ENCODE data around the gene BOLA2. TPM values are rescaled to one million over a fixed set of nuclear protein-coding genes. Genes with fewer than 3 reads are reported as not detected.
"Not testable (repeated sequence)": the region's sequence is repeated elsewhere in the genome, so short reads cannot be mapped to it uniquely, and the experiment has no call there.

BOLA2 gene
- 2.5 and 6.0 TPM in 2 replicates for total RNA-seq (ENCODE audit: low replicate concordance)
- long read RNA-seq, transcript BOLA2-201 (3 exons, 1,012 nt), result major isoform, 10 of 11 reads
- long read RNA-seq, partial matches to known transcripts, result 0 of 11 reads
- long read RNA-seq, other reads (novel, unspliced or antisense), result 1 of 11 reads

DNA sequence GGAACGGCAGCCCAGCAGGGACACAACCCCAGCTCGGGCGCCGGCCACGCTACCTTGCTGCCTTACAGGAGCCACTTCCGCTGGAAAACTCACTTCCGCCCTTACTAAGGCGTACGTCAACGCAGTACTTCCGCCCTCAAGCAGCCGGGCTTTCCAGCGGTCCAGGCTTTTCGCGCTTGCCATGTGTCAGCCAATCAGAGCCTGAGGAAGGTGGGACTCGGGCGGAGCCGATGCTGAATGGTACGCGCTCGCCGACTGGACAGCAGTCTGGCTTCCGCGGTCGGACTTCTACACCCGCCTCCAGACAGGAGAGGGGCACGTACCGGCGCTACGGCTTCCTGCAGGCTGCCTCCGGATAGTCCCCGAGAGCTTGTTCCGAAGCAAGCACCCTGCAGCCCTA lies at the start of gene BOLA2, which contains the start of gene SLX1B:
Gene BOLA2 (minus strand): TSS at position 83 of the 400 bp plus-strand sequence. CDS start 98 bp downstream, outside the sequence.
Gene SLX1B (plus strand): TSS at position 265 of the 400 bp plus-strand sequence.
- not testable (repeated sequence) for H3K9me3 Mint-ChIP-seq; H3K27me3 Mint-ChIP-seq; H3K36me3 Mint-ChIP-seq; H3K4me1 Mint-ChIP-seq (ENCODE audit: unreplicated experiment); H3K27ac Mint-ChIP-seq; DNase-seq (ENCODE audit: extremely low spot score, unreplicated experiment); H3K4me3 Mint-ChIP-seq

DNA sequence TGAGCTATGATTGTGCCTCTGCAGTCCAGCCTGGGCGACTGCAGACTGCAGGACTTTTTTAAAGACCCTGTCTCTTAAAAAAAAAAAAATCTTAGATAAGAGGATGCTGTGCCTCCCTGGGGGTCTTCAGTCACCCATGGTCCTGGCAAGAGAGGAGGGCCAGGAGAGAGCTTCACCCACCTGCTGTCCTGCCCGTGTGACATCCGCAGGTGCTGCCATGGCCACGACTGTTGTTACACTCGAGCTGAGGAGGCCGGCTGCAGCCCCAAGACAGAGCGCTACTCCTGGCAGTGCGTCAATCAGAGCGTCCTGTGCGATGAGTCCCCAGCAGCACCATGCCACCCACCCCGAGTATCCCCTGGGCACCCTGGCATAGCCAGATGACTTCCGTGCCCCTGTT lies 28.1 kb upstream of the BOLA2 start:
- peak; percentile 63 for DNase-seq (ENCODE audit: extremely low spot score, unreplicated experiment)
- not testable (repeated sequence) for H3K4me1 Mint-ChIP-seq (ENCODE audit: unreplicated experiment); H3K9me3 Mint-ChIP-seq; H3K4me3 Mint-ChIP-seq; H3K36me3 Mint-ChIP-seq; H3K27ac Mint-ChIP-seq; H3K27me3 Mint-ChIP-seq

DNA sequence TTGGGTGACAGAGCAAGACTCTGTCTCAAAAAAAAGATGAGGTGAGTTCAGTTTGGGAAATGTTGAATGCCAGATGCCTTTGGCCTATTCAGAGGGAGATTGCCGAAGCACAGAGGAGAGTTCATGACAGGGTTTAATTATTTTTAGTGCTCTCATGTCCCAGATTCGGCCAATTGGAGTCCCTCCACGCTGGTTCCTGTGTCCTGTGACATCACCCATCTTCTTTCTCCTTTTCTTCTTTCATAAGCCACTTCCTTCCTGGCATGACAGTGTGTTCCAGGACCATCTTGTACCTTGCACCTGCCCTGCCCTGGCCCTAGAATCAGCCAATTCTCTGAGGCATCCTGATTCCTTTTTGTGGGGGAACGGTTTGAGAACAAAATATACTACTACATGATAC lies 17.9 kb upstream of the BOLA2 start:
- not testable (repeated sequence) for H3K27ac Mint-ChIP-seq; H3K36me3 Mint-ChIP-seq; H3K27me3 Mint-ChIP-seq; H3K4me1 Mint-ChIP-seq (ENCODE audit: unreplicated experiment); H3K9me3 Mint-ChIP-seq; DNase-seq (ENCODE audit: extremely low spot score, unreplicated experiment); H3K4me3 Mint-ChIP-seq

DNA sequence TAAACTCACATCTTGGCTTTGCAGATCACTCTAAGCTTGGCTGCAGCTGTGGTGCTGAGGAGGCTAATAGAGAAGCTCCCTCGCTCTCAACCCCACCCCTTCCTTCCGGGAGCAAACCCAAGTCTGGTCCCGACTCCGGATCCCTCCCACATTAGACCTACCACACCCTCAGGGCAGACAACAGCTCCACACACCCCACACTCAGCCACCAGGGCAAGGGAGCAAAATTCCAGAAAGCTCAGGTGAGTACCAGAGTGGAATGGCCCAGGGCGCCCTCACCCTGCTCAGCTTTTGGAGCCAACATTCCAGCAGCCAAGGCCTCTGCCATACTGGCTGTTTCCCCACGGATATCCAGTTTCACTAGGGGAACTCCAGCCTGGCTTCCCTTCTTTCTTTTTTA lies 15.5 kb upstream of the BOLA2 start:
- not testable (repeated sequence) for H3K4me1 Mint-ChIP-seq (ENCODE audit: unreplicated experiment); H3K36me3 Mint-ChIP-seq; H3K4me3 Mint-ChIP-seq; H3K9me3 Mint-ChIP-seq; H3K27me3 Mint-ChIP-seq; H3K27ac Mint-ChIP-seq
- DNase-seq (ENCODE audit: extremely low spot score, unreplicated experiment), result peak; percentile 70

DNA sequence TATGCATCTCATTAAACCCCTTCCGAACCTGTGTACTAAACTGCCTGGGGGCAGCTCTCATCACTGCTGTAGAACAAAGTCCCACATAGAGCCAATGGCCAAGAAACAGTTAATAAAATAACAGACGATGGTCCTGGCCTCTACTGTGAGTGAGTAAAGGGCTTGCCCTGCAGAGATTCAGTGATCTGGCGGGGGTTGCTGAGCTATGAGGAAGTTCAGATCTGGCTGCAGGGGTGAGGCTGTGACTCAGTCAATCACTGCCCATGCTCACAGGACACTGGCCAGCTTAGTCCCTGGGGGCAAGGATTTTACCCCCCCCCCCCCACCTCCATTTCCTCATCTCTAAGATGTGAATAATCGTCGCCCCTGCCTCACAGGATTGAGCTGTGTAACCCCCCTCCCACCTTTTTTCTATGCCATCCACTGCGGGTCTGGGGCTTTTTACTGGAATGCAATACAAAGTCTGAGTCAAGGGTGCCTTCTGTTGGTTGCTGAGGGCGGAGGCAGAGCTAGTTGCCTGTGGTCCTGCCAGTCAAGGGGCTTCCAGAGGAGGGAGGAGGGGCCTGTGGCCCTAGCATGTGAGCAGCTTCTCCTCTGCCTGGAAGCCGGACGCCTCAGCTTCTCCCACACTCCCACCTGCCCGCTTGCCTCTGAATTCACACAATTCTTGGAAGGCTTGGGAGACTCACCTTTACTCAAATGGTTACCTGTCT lies 13.7 kb upstream of the BOLA2 start:
- not testable (repeated sequence) for H3K27ac Mint-ChIP-seq, H3K4me3 Mint-ChIP-seq, H3K36me3 Mint-ChIP-seq

DNA sequence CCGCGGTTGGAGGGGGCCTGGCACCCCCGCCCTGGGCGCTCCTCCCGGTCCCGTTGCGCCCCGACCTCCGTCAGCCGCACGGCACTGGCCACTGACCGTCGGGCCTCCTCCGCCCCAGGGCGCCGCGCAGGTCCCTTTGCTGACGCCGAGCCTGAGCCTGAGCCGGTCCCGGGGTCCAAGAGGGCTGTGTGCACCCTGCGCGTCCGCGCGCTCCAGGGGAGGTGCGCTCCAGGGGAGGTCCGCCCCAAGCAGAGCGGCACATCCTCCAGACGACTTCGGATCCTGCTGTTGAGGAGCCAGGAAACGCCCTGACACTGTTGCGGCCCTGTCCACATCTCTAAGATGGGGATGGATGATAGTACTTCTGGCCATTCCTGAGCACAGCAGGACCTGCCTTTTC lies 12.8 kb upstream of the BOLA2 start:
- H3K27me3 Mint-ChIP-seq; H3K9me3 Mint-ChIP-seq; H3K4me3 Mint-ChIP-seq; H3K4me1 Mint-ChIP-seq (ENCODE audit: unreplicated experiment); H3K36me3 Mint-ChIP-seq; DNase-seq (ENCODE audit: extremely low spot score, unreplicated experiment); H3K27ac Mint-ChIP-seq: not testable (repeated sequence)

More for the DNA sequence above, 13.7 kb upstream of the BOLA2 start:
- H3K9me3 Mint-ChIP-seq; H3K4me1 Mint-ChIP-seq (ENCODE audit: unreplicated experiment); DNase-seq (ENCODE audit: extremely low spot score, unreplicated experiment); H3K27me3 Mint-ChIP-seq: not testable (repeated sequence)

DNA sequence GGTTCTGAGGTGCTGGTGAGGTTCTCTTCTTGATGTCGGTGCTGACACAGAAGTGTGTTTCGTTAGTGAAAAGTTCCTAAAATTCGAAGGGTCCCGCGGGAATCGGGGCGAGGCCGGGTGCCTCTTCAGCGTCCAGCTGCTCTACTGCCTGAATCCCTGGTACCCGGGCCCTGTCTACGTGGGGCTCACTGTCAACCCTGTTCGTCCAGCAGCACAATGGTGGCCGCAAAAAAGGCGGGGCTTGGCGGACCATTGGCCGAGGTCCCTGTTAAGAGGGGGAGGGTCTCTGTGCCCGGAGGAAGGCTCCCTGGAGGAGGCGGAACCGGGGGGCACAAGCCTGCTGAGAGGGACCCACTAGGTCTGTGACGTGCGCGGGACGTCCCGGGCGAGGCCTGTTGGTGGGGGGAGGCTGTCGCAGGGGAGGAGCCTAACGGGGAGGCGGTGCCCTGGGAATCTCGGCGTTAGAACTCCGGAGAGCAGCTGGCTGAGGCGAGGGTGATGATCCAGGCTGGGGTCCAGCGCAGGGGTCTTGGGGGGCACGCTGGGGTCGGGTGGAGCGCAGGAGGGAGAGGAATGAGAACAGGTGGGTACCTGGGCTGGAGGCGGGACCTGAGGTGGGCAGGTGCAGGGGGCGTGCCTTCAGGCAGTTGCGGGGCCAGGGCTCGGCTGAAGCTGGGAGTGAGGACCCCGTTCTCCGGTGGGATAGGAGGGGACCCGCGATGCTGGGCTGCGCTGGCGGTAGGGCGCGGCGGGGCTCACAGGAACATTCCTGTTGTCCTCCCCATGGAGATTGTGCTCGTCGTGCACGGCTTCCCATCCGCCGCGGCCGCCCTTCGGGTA lies 12.1 kb upstream of the BOLA2 start:
- not testable (repeated sequence) for DNase-seq (ENCODE audit: extremely low spot score, unreplicated experiment); H3K36me3 Mint-ChIP-seq; H3K9me3 Mint-ChIP-seq; H3K27me3 Mint-ChIP-seq; H3K27ac Mint-ChIP-seq; H3K4me3 Mint-ChIP-seq; H3K4me1 Mint-ChIP-seq (ENCODE audit: unreplicated experiment)

DNA sequence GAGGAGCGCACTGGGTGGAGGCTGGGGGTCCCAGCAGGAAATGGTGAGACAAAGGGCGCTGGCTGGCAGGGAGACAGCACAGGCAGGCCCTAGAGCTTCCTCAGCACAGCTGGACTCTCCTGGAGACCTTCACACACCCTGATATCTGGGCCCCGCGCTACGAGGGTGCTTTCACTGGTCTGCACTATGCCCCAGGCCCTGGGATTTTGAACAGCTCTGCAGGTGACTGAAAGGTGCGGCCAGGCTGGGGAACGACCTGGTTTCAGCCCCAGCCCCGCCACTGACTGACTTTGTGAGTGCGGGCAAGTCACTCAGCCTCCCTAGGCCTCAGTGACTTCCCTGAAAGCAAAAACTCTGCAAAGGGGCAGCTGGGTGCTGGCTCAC lies 6.5 kb upstream of the BOLA2 start:
- not testable (repeated sequence) for H3K36me3 Mint-ChIP-seq; DNase-seq (ENCODE audit: extremely low spot score, unreplicated experiment); H3K27ac Mint-ChIP-seq

DNA sequence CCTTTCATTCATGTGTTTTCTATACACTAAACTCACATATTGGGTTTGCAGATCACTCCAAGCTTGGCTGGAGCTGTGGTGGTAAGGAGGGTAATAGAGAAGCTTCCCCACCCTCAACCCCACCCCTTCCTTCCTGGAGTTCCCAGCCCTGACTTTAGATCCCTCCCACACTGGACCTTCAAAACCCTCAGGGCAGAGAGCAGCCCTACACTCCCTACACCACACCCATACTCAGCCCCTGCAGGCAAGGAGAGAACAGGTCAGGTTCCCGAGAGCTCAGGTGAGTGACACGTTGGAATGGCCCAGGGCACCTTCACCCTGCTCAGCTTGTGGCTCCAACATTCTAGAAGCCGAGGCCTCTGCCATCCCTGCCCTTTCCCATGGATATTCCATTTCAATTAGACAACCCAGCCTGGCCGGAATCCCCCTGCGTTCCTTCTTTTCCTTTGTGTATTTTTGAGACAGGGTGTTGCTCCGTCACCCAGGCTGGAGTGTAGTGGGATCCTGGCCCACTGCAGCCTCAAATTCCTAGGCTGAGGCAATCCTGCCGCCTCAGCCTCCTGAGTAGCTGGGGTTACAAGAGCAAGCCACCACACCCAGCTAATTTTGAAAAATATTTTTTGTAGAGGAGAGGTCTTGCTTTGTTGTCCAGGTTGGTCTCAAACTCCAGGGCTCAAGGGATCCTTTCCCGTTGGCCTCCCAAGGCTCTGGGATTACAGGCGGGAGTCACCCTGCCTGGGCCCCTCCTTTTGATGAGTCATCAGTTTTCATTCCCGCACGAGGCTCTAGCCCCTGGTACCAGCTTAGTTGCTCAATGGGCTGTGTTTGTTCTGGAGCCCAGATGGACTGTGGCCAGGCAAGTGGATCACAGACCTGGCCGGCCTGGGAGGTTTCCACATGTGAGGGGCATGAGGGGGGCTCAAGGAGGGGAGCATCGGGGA lies 5.8 kb upstream of the BOLA2 start, which contains the start of gene SULT1A4:
Gene SULT1A4 (plus strand): TSS at position 208 of the 941 bp plus-strand sequence. CDS start 1,473 bp downstream, outside the sequence.
- H3K27me3 Mint-ChIP-seq; H3K36me3 Mint-ChIP-seq; H3K9me3 Mint-ChIP-seq; H3K4me3 Mint-ChIP-seq; DNase-seq (ENCODE audit: extremely low spot score, unreplicated experiment); H3K4me1 Mint-ChIP-seq (ENCODE audit: unreplicated experiment); H3K27ac Mint-ChIP-seq: not testable (repeated sequence)

More for the DNA sequence above, 6.5 kb upstream of the BOLA2 start:
- not testable (repeated sequence) for H3K4me1 Mint-ChIP-seq (ENCODE audit: unreplicated experiment); H3K9me3 Mint-ChIP-seq; H3K4me3 Mint-ChIP-seq; H3K27me3 Mint-ChIP-seq

DNA sequence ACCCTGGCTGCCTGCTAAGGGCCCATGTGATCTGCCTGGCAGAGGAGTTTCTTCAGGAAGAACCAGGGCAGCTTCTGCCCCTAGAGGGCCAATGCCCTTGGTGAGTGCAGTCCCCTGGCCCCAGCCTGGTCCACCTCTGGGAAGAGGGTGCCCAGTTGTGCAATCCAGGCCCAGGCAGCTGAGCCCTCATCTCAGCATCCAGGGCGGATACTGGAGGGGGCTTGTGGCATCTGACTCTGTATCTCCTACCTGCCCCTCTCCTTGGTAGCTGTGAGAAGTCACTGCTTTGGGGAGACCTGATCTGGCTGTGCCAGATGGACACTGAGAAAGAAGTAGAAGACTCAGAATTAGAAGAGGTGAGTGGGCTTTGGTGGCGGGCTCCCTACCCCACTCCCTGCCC lies 3.5 kb upstream of the BOLA2 start:
- peak; percentile 16 for DNase-seq (ENCODE audit: extremely low spot score, unreplicated experiment)
- not testable (repeated sequence) for H3K36me3 Mint-ChIP-seq; H3K4me1 Mint-ChIP-seq (ENCODE audit: unreplicated experiment); H3K4me3 Mint-ChIP-seq; H3K9me3 Mint-ChIP-seq; H3K27ac Mint-ChIP-seq; H3K27me3 Mint-ChIP-seq

DNA sequence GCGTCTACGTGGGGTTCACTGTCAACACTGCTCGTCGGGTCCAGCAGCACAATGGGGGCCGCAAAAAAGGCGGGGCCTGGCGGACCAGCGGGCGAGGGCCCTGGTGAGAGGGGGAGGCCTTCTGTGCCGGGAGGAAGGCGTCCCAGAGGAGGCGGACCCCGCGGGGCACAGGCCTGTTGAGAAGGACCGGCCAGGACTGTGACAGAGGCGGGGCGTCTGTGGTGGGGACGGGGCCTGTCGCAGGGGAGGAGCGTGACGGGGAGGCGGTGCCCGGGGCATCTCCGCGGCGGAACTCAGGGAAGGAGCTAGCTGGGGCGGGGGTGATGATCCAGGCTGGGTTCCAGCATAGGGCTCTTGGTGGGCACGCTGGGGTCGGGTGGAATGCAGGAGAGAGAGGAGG lies 677 bp upstream of the BOLA2 start:
- not testable (repeated sequence) for H3K36me3 Mint-ChIP-seq; H3K9me3 Mint-ChIP-seq; H3K4me1 Mint-ChIP-seq (ENCODE audit: unreplicated experiment); H3K4me3 Mint-ChIP-seq; DNase-seq (ENCODE audit: extremely low spot score, unreplicated experiment); H3K27me3 Mint-ChIP-seq; H3K27ac Mint-ChIP-seq

DNA sequence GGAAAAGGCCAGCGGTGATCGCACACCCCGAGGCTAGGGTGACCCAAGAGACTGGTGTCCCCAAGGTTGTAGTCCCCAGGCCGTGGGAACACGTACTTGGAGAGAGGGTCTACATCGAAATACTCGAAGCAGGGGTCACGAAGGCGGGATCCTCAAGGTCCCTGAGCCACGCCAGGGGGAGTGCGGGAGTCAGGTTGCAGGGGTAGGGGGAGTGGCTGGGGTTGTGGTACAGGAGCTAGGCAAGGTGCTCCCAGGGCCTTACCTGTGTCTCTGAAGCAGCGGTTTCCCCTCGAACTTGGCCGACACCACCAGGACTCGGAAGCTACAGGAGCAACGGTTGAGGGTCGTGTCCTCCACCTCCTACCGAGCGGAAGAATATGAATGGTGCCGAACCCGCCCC lies 397 bp downstream of the BOLA2 start:
- not testable (repeated sequence) for H3K4me1 Mint-ChIP-seq (ENCODE audit: unreplicated experiment); H3K27me3 Mint-ChIP-seq; H3K27ac Mint-ChIP-seq; DNase-seq (ENCODE audit: extremely low spot score, unreplicated experiment); H3K9me3 Mint-ChIP-seq; H3K4me3 Mint-ChIP-seq; H3K36me3 Mint-ChIP-seq

DNA sequence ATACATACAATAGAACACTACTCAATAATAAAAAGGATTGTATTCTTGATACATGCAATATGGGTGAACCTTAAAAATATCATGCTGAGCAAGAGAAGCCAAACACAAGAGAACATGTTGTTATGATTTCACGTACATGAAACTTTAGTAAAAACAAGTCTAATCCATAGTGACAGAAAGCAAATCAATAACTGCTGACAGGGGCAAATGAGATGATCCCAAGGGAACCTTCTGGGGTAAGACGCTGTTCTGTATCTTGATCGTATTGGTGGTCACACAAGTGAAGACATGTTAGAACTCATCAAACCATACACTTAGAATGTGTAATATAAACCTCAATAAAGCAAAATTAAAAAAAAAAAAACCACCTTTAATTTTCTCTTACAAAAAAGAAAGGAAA lies 28.8 kb downstream of the BOLA2 start:
- H3K27me3 Mint-ChIP-seq; H3K36me3 Mint-ChIP-seq; DNase-seq (ENCODE audit: extremely low spot score, unreplicated experiment); H3K9me3 Mint-ChIP-seq; H3K4me3 Mint-ChIP-seq; H3K4me1 Mint-ChIP-seq (ENCODE audit: unreplicated experiment); H3K27ac Mint-ChIP-seq: not testable (repeated sequence)
